ENCODE results near the gene OR2A1.
"Not testable (repeated sequence)": the region's sequence is repeated elsewhere in the genome, so short reads cannot be mapped to it uniquely, and the experiment has no call there.

DNA sequence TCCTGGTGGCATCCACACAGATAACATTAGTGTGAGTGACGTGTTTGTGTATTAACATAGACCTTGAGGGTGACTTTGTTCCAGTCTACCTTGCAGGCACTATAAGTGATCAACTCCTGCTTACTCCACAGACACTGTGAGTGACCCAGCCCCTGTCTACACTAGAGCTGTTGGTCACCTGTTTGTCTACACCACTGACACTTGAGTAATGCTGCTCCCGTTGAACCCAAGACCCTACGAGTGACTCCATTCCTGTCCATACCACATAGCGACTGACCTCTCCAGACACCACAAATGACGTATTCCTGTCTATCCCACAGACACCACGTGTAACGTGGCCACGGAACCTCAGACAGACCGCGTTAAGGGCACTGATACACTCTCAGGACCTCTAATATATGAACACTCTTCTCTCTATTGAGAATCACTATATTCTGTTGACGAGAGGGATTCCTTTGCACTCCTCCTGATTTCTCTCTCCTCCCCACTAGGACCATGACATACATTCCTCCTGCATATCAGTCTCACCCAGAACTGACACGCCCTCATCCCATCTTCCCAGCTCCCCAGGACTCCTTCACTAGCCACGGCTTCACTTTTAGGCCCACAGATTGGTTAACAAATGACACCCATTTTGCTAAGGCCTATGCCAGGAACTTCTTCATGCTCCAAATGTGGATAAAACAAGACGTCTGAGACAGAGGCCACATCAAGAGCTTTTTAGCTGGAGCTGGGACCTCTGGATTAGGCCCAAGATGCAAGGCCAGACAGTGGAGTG lies 19.6 kb upstream of the OR2A1 start:
- TF ChIP-seq, protein P1, sequence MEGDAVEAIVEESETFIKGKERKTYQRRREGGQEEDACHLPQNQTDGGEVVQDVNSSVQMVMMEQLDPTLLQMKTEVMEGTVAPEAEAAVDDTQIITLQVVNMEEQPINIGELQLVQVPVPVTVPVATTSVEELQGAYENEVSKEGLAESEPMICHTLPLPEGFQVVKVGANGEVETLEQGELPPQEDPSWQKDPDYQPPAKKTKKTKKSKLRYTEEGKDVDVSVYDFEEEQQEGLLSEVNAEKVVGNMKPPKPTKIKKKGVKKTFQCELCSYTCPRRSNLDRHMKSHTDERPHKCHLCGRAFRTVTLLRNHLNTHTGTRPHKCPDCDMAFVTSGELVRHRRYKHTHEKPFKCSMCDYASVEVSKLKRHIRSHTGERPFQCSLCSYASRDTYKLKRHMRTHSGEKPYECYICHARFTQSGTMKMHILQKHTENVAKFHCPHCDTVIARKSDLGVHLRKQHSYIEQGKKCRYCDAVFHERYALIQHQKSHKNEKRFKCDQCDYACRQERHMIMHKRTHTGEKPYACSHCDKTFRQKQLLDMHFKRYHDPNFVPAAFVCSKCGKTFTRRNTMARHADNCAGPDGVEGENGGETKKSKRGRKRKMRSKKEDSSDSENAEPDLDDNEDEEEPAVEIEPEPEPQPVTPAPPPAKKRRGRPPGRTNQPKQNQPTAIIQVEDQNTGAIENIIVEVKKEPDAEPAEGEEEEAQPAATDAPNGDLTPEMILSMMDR (IDR thresholded peaks at IDR 0.05): not testable (repeated sequence)
- TF ChIP-seq POLR2A (IDR thresholded peaks at IDR 0.05): not testable (repeated sequence)

Measured in Peyer's patch (tissue), 4 donors.